ENCODE results near the gene THAP3. TPM values are rescaled to one million over a fixed set of nuclear protein-coding genes. Genes with fewer than 3 reads are reported as not detected.

THAP3 gene
- total and polyA plus RNA-seq, 2 experiments from 2014 or later = 15.1 to 23.8 TPM

DNA sequence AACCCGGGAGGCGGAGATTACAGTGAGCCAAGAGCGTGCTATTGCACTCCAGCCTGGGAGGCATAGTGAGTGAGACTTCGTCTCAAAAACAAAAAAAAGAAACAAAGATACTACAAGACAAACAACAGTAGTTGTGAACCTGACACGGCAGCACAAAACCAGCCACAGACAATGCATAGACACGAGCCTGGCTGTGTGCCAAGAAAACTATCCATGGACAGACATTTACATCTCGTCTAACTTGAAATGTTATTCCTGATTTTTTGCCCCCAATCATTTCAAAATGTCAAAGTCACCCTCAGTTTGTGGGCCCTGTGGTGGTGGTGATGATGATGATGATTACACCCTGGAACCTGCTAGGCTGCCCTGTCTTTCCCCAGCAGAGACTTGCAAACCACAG lies 28.3 kb upstream of the THAP3 start:
- Histone ChIP-seq H3K4me3 (no peak overlapping the region), H3K27me3 (ENCODE audit: insufficient read depth) (peaks cover 1% of the 10 kb centered on the region; the same call in 1 of the 2 replicates), H3K79me2 (replicated peaks; ENCODE audit: insufficient read depth) (peaks cover 51% of the 10 kb centered on the region), H2AFZ (no peak overlapping the region), H3K4me2 (no peak overlapping the region), H4K20me1 (replicated peaks; ENCODE audit: insufficient read depth) (peaks cover 60% of the 10 kb centered on the region), H3F3A (replicated peaks; ENCODE audit: low read depth) (no peaks in the 10 kb centered on the region; the same call in 1 of the 2 replicates), H3K4me1 (ENCODE audit: insufficient read depth) (peaks cover 9% of the 10 kb centered on the region), H3K36me3 (ENCODE audit: insufficient read depth) (peaks cover 9% of the 10 kb centered on the region), H3K27ac (ENCODE audit: low read depth) (no peak overlapping the region), H3K9me2 (ENCODE audit: insufficient read depth) (no peaks in the 10 kb centered on the region)
- ATAC-seq (no peak), DNase-seq (ENCODE audit: low spot score) (no peak)
- TF ChIP-seq, protein P1, sequence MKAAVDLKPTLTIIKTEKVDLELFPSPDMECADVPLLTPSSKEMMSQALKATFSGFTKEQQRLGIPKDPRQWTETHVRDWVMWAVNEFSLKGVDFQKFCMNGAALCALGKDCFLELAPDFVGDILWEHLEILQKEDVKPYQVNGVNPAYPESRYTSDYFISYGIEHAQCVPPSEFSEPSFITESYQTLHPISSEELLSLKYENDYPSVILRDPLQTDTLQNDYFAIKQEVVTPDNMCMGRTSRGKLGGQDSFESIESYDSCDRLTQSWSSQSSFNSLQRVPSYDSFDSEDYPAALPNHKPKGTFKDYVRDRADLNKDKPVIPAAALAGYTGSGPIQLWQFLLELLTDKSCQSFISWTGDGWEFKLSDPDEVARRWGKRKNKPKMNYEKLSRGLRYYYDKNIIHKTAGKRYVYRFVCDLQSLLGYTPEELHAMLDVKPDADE (IDR thresholded peaks at IDR 0.05) = no peak
- no peak for TF ChIP-seq STAT1 (IDR thresholded peaks at IDR 0.05; ENCODE audit: unreplicated experiment)
- peaks cover 12% of the 10 kb centered on the region for H3K27me3 Mint-ChIP-seq (ENCODE audit: insufficient read depth, low read depth, poor library complexity)
- H3K36me3 Mint-ChIP-seq (ENCODE audit: low read depth) = peaks cover 70% of the 10 kb centered on the region
- H3K4me3 Mint-ChIP-seq = no peak overlapping the region
- H3K27ac Mint-ChIP-seq = no peak overlapping the region
- H3K9me3 Mint-ChIP-seq = no peaks in the 10 kb centered on the region
- peaks cover 11% of the 10 kb centered on the region; the same call in 2 of the 3 replicates for H3K4me1 Mint-ChIP-seq

DNA sequence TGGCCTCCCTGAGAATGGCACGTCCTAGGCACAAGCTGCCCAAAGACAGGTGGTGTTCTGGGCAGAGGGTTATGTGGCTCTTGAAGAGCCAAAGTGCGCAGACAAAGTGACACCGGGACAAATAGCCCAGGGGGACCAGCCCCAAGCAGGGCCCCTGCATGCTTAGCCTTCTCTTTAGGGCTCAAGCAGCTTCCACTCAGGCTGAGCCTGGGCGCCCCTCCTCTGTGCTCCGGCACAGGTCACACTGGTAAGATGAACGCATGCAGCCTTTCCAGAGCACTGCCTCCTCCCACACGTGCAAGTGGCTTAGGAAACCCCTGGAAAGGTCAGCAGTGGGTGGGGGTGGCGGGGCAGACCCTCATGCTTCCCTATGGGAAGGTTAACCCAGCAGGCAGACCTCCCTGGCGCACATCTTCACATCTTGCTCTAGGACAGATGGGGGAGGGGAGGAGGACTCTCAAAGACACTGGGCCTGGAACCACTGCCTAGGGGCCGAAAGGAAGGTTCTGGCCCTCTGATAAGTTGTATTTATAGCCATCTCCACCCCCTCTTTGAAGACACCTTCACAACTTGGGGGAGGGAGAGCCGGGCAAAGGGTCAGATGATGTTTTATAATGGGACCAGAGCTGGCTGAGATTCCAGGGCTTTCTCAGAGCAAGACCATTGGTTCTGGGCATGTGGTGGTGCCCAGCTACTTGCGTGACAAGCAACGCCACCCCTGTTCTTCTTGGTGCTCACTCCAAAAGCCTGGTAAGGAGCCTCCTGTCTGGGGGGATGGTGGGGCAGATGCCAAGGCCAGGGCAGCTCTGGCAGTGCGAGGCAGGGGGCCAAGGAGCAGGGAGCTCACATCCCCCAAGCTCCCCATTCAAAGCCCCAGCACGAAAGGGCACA lies 27.5 kb upstream of the THAP3 start:
- Mint-ChIP-seq H3K4me1 (peaks cover 11% of the 10 kb centered on the region; the same call in 2 of the 3 replicates), H3K27ac (no peak overlapping the region), H3K27me3 (ENCODE audit: insufficient read depth, low read depth, poor library complexity) (peaks cover 11% of the 10 kb centered on the region), H3K4me3 (no peak overlapping the region), H3K36me3 (ENCODE audit: low read depth) (peaks cover 70% of the 10 kb centered on the region), H3K9me3 (no peaks in the 10 kb centered on the region)
- no peak for TF ChIP-seq JUNB (IDR thresholded peaks at IDR 0.05; ENCODE audit: unreplicated experiment)
- TF ChIP-seq REST (IDR thresholded peaks at IDR 0.05; ENCODE audit: unreplicated experiment) = no peak
- TF ChIP-seq, protein P1 (IDR thresholded peaks at IDR 0.05) = no peak
- TF ChIP-seq NANOG (IDR thresholded peaks at IDR 0.05; ENCODE audit: borderline replicate concordance) = no peak
- TF ChIP-seq STAT1 (IDR thresholded peaks at IDR 0.05; ENCODE audit: unreplicated experiment) = no peak
- H3K9me2 ChIP-seq (ENCODE audit: insufficient read depth) = no peaks in the 10 kb centered on the region
- H3K4me2 ChIP-seq = no peak overlapping the region
- H3K27me3 ChIP-seq (ENCODE audit: insufficient read depth) = peaks cover 5% of the 10 kb centered on the region; the same call in 1 of the 2 replicates
- H4K20me1 ChIP-seq (replicated peaks; ENCODE audit: insufficient read depth) = peaks cover 54% of the 10 kb centered on the region
- peaks cover 9% of the 10 kb centered on the region for H3K4me1 ChIP-seq (ENCODE audit: insufficient read depth)
- H3F3A ChIP-seq (replicated peaks; ENCODE audit: low read depth) = no peaks in the 10 kb centered on the region; the same call in 1 of the 2 replicates
- H3K4me3 ChIP-seq = no peak overlapping the region
- no peak overlapping the region; the same call in 1 of the 2 replicates for H3K27ac ChIP-seq (ENCODE audit: low read depth)
- H3K36me3 ChIP-seq (ENCODE audit: insufficient read depth) = peaks cover 9% of the 10 kb centered on the region
- no peak for DNase-seq (ENCODE audit: low spot score)
- no peak overlapping the region for H2AFZ ChIP-seq
- ATAC-seq = no peak
- H3K79me2 ChIP-seq (replicated peaks; ENCODE audit: insufficient read depth) = peaks cover 57% of the 10 kb centered on the region

All from GM23338 (cell line).